Activated CD4-positive, alpha-beta T cell treated with anti-CD3 and anti-CD28 coated beads for 1 hour (primary cell): ENCODE measurements around the gene GNAI2.
"Not testable (repeated sequence)": the region's sequence is repeated elsewhere in the genome, so short reads cannot be mapped to it uniquely, and the experiment has no call there.

Experiments
- DNase-seq: peaks from one replicate; pipeline ENCODE4 v3.0.0-alpha.2; 2020

The GNAI2 gene

DNA sequence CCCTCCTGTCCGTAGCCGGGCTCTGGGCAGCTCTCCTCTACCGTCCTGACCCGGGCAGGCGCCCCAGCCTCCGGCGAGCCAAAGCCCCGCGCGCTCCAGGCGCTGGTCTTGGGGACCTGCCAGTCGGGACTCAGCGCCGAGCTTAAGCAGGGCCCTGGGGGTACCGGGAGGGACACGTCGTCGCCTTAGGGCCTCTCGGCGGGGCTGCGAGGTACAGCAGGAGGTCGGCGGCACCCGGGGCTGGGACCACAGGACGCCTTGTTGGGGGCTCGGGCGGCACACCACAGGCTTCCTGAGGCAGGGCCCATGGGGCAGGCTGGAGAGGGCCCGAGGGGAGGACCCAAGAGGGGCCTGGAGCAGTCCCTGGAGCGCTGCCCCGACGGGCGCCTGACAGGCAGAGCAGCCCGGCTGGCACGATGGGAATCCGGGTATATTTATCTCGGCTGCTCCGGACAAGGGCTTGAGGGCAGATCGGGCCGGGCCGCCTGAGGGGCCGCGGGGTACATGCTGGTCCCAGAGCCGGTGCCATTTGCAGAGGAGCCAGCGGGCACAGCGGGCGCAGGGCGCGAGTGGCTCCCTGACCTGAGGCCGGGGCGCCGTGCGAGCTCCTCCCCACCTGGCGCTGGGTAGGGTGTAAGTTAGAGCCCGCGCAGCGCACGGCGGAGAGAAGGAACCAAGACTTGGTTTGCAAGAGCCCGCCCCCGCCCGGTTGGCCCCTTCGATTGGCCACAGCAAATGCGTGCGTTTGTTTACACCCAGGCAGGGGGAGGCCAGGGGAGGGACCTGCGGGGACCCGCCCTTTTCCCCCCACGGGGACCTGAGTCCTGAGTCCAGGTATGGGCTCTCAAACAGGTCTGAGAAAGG is 30.4 kb upstream of the GNAI2 start:
- no peak for DNase-seq

GRCh38 chr3:50207359-50208042 is 28.5 kb upstream of the GNAI2 start:
- DNase-seq: no peak

DNA sequence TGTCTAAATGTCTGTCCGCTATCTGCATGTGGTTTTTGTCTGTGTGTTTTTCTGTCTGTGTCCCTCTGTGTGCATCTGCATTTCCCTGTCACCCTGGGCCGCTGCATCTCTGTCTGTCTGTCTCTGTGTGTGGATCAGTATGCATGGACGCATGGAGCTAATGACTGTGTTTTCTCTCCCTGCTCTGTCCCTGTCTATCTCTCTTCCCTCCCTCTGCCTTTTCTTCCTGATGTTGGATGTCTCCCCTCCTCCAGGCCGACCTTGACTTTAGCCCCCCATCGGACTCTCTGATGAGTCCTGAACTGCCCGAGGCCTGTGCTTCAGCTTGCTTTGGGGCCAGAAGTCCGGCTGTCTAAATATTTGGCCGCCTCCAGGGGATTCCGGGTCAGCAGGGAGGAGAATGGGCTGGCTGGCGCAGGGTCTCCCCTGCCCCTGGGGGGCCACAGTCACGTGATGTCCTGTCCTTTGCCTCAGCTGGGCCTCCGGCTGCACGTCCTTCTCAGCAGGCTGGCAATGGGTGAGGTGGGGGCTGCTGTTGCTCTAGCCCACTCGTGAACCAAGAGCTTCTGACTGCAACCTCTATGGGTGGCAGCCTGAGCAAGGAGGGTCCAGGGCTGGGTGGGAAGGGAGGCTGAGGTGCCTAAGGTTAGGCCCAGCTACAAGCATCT is 27.2 kb upstream of the GNAI2 start:
- no peak for DNase-seq

DNA sequence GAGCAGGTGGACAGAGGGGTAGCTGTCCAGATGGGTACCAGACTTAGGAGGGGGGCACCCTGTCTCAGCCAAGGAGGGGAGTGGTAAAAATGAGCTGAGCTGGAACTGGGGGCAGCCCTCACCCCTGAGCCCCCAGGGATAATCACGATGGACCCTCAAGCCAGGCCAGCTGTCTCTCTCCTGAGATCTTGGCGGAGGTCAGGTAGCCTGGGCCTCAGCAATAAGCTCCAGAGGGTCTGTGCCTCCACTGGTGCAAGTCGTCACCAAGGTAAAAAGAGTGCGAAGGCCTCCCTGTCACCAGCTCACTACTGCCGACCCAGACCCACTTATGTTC is 25.9 kb upstream of the GNAI2 start:
- no peak for DNase-seq

DNA sequence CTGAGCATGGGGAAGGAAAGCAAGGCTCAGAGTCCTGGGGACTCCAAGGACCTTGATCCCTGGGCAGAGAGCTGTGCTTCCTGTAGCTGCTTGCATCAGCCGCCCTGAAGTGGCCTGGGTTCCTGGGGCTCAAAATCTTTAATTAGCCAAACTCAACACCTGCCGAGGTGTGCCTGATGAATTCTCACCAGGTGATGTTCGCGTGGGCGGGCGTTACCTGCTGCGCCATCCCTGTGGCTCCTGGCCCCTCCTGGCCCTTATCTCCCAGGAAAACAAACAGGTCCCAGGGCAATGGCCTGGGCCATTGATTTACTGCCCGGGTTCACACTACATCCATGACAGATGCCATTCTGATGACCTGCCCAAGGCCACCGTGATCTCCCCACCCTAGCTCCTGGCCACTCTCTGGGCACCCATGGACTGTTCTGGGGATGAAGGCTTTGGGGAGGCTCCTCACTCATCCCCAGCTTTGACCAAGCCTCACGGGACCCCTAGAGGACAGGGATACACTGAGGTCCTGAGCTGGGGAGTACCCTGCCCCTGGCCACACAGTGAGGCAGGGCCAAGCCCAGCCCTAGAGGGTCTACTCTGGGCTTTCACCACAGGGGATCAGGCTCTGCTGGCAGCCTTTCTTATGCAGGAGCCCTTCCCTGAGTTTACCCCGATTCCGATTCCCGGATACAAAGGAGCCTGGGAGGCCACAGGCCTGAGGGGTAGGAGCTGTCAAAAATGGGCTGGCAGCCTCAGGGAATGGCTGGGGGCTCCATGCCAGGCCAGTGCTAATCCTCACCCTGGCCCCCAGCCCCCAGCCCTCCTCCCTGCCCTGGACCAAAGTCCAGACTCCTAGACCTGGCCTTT is 25.3 kb upstream of the GNAI2 start:
- no peak for DNase-seq

DNA sequence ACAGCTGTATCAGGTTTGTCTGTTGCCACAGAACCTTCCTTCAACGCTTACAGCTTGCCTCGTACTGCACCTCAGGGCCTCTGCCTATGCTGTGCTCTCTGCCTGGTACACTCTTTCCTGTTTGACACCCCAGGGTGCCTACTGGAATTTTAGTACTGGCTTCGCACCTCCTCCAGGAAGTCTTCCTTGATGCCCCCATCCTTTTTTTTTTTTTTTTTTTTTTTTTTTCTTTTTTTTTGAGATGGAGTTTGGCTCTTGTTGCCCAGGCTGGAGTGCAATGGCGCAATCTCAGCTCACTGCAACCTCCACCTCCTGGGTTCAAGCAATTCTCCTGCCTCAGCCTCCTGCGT is 24.7 kb upstream of the GNAI2 start:
- not testable (repeated sequence) for DNase-seq

- no peak for DNase-seq
Measured at GRCh38 chr3:50211930-50212329, 24.1 kb upstream of the GNAI2 start.

- no peak for DNase-seq
Measured at GRCh38 chr3:50212502-50212901, 23.5 kb upstream of the GNAI2 start.

DNA sequence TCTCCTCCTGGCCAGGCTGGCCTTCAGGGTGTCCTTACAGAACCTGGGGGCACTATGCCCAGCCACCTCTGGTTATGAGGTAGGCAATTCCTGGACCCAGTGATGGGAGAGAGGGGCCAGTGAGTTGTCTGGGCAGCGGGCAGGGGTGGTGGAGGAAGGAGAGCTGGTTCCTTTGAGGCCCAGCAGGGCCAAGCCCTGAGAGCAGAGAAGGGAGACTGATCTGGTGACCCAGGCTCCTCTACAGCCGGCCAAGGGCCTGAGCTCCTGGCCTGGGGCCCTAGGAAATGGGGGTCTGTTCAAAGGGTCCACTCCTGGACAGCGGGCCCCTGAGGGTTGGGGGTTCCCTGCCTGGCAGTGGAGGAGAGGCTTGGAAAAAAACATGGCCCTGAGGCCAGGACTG is 23.0 kb upstream of the GNAI2 start:
- DNase-seq: no peak

- no peak for DNase-seq
Measured at GRCh38 chr3:50213373-50213772, 22.6 kb upstream of the GNAI2 start.

DNA sequence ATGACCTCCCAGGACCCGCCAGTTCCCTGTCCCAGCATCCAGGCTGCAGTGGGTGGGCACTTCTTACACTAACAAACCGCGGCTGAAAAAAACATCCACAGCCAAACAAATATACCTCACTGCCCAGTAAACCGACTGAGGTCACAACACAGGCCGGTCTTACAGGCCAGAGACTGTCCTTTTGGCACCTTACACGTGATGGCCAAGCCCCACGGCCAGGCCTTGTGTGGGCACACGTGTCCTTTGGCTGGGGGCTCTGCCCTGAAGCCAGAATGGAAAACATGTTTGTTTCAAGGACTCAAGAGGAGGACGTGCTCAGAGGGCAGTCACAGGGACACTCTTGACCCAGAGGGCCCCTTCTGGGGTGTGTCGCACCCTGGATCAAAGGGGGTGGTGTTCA is 21.2 kb upstream of the GNAI2 start:
- no peak for DNase-seq

DNA sequence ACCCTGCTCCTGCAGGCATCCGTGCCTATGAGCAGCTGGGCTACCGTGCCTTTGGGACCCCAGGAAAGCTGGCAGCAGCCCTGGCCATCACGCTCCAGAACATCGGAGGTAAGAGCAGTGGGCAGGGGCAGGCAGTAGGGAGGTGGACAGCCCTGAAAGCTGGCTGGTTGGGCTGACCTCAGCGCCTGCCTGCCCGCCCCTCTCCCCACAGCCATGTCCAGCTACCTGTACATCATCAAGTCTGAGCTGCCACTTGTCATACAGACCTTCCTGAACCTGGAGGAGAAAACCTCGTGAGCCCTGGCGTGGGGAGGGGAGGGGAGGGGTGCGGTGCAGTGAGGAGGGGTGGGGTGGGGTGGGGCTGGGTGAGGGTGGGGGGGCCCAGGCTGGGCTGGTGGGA is 20.5 kb upstream of the GNAI2 start:
- DNase-seq: no peak

DNA sequence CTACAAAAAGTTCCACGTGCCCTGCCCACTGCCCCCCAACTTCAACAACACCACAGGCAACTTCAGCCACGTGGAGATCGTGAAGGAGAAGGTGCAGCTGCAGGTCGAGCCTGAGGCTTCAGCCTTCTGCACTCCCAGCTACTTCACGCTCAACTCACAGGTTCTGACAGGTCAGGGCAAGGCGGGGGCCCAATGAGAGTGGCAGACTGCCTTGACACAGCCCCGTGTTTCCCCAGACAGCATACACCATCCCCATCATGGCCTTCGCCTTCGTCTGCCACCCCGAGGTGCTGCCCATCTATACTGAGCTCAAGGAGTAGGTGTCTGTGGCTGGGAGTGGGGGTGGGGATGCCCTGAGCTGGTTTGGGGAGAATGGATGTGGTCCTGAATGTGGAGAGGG is 18.3 kb upstream of the GNAI2 start:
- DNase-seq: no peak

- DNase-seq: no peak
Measured at GRCh38 chr3:50218448-50218847, 17.6 kb upstream of the GNAI2 start.

- DNase-seq: no peak
Measured at GRCh38 chr3:50219285-50219684, 16.7 kb upstream of the GNAI2 start.

DNA sequence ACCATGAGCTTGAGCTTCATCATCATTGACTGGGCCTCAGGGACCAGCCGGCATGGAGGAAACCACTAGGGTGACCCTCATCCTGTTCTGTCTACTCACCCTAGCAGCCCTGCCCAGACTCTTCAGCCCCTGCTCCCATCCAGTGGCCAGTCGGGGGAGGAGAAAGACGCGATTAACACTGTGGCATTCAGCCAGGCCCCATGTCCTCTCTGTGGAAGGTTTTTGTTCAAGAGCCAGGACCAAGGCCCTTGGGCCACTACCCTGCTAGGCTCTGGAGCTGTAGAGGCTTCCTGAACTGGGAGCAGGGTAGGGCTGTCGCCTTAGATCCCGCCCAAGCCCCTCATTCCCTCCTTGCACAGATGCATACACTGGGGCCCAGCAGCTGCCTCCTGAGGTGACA is 15.9 kb upstream of the GNAI2 start:
- DNase-seq: no peak

GRCh38 chr3:50221051-50221410 is 15.0 kb upstream of the GNAI2 start:
- no peak for DNase-seq

- DNase-seq: no peak
Measured at GRCh38 chr3:50221411-50222168, 14.4 kb upstream of the GNAI2 start.

DNA sequence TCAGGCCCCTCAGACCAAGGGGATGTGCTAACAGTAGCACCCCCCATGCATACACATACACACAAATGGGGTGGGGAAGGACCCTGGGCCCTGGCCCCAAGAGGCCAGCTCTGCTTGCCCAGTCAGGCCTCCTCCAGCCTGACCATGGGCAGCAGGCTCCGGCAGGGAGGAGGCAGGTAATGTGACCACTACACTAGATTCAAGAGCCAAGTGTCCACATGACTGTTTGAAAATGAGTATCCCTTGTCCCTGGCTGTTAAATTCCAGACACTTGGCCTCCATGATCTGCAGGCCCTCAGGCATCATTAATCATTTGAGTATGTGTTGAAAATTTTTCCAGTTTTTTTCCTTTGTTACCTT is 13.9 kb upstream of the GNAI2 start:
- no peak for DNase-seq

GRCh38 chr3:50224639-50225038 is 11.4 kb upstream of the GNAI2 start:
- DNase-seq: no peak

- DNase-seq: no peak
Measured at GRCh38 chr3:50226888-50227389, 9.1 kb upstream of the GNAI2 start.

DNA sequence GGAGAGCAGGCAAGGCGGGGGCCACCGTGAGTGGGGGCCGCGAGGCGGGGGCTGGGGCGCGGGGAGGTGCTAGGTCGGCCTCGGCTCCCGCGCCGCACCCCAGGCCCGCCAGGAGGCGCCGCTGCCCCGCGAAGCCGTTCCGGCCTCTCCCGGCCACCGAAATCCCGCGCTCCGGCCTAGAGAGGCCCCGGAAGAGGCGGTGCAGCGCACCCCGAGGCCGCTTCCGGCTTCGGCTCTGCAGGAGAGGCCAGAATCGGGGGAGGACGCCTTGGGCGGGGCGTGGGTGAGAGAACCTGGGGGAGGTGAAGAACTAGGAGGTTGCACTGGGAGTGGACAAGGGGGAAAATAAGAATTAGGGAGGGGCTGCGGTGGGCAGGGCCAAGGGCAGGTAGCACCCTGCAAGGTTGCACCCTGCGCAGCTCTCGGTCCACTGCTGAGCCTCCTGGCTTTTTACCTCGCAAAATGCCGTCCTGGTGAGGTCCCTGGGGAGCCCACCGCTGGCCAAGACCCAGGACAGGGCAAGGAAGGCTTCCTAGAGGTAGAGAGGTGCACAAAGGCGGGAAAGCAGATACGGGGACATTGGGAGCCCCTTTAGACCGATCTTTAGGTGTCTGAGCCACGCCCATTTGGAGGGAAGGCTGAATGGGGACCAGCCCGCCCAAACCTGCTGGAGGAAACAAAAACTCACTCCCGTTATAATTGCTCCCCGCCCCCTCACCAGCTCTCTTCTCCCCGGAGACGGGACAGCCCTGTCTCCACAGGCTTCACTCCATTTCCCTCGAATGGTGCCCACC is 8.4 kb upstream of the GNAI2 start:
- DNase-seq: peak; percentile 85
